M059J (cell line): ENCODE measurements around the gene FSHB. TPM values are rescaled to one million over a fixed set of nuclear protein-coding genes. Genes with fewer than 3 reads are reported as not detected.
A peak's percentile ranks its signal among the peaks of the same experiment; 100 is the strongest.
"Not testable (repeated sequence)": the region's sequence is repeated elsewhere in the genome, so short reads cannot be mapped to it uniquely, and the experiment has no call there.

Experiments
- DNase-seq: peaks from one replicate; pipeline ENCODE4 v3.0.0-alpha.2; 2012; ENCODE audit warnings: low read depth
- total RNA-seq: library from RNA; depleted of rRNA; stranded (reverse); fragments of >200 nt; shearing (Covaris generic); gene quantifications from 2 replicates; pipeline ENCODE4 v1.2.3, GENCODE V29; 2014; rRNA removed

Gene FSHB
- not detected in 2 replicates for total RNA-seq

DNA sequence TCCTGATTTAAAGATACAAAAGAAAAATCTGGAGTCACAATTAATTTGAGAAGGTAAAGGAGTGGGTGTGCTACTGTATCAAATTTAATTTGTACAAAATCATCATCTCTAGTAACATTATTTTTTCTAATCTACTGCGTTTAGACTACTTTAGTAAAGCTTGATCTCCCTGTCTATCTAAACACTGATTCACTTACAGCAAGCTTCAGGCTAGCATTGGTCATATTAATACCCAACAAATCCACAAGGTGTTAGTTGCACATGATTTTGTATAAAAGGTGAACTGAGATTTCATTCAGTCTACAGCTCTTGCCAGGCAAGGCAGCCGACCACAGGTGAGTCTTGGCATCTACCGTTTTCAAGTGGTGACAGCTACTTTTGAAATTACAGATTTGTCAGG is at the start of gene FSHB:
FSHB (plus strand) TSS at position 301 of the 400 bp plus-strand sequence. CDS start 889 bp downstream, outside the sequence.
- DNase-seq = no peak

DNA sequence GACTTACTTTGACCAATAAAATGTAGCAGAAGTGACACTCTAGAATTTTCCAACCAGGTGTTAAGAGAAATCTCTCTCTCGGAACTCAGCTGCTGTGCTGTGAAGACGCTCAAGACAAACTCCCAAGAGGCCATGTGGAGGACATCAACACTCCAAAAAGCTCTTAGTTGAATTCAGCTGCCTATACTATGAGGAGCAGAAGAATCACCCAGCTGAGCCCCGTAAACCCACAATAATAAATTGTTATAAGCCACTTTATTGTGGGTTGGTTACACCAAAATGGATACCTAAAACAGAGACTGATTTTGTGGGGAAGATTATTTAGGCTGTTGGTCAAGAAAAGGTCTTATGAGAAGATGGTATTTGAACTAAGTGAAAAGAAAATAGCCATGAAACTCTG is 44.1 kb upstream of the FSHB start:
- DNase-seq = no peak

DNA sequence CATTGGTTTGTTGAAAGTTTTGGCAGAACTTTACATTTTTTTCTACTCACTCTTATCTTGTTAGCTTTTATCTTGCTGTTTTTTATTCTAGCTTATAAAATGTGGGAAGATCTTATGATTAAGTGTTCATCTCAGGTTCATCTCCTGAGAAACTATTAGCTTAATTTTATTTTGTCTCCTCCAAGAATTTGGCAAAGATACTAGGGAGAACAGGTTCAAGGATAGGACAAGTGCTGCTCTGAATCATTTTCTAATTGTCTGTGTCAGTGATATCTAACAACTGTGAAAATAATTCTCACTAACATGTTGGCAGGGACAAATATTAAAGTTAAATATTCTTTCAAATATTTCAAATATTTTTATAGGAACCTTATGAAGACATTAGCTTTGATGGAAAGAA is 38.2 kb upstream of the FSHB start:
- no peak for DNase-seq

DNA sequence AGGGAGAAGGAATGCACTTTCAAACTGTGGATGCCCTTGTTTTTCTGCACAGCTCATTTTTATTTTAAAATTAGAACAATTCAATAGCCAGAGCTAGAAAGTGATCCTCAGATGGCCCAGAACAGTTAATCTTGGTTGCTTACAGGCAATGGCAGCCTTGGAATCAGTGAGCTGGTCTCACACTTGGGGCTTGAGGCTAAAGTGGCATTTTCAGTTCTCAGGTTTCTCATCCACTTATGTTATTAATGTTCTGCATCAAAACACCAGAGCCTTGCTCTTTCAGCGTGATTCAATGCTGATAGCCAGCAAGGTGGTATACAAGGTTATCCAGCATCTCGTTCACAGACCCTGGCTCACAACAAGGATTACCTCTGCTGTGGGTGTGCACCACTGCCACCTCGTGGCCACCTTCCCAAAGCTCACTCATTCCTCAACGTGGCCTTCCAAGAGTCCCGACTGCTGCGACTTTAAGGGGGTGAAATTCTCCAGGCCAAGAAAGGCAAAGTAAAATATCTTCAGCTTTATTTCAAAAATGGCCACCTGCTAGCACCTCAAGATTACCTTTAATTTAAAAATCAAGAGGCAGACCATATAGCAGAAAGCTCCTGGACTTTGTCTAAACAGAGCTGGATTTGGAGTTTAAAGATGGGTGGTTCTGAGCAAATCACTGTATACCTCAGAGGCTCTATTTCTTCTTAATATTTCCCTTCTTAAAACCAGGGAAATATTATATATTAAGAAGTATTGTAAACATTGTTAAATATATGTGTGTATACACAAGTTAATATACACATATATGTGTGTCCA is 34.2 kb upstream of the FSHB start:
- DNase-seq = peak; percentile 33

DNA sequence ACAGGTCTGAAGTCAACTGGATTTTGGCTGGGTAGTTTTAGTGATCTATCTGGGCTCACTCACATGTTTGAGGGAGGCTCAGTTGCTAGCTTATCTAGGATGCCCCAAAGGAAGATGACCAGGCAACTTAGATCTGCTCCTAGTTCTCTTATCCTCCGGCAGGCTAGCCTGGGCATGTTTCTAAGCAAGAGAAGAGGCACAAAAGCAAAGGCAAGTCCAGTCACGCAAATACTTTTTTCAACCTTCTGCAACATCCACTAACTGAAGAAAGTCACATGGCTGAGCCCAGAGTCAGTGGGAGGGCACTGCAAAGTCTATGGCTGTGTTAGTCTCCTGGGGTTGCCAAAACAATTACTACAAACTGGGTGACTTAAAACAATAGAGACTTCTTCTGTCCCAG is 32.9 kb upstream of the FSHB start:
- no peak for DNase-seq

DNA sequence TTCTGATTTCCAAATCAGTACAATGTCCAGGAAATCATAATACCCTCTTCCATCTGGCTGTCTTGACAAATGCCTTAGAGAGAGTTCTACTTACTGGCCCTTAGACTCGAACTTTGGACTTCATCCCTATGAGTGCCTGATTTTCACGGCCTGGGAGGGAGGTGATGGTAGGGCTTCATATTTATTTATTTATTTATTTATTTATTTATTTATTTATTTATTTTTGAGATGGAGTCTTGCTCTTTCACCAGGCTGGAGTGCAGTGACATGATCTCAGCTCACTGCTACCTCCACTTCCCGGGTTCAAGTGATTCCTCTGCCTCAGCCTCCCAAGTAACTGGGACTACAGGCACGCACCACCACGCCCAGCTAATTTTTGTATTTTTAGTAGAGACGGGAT is 27.8 kb upstream of the FSHB start:
- not testable (repeated sequence) for DNase-seq

DNA sequence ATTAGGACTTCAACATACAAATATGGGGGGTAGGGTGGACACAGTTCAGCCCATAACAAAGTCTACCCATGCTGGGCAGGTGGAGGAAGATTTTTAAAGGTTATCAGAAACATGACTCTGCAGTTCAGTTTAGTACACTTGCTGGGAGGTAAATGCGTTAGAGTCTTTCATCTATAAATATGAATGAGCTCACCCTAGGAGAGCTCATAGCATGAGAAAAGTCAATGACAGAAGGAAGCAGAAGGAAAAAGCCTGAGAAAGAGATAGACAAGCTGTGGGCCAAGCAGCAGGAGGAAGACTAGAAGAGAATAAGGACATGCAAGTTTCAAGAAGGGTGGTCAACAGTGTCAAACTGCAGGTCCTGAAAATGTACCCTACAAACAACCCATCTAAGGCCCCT is 27.0 kb upstream of the FSHB start:
- no peak for DNase-seq

DNA sequence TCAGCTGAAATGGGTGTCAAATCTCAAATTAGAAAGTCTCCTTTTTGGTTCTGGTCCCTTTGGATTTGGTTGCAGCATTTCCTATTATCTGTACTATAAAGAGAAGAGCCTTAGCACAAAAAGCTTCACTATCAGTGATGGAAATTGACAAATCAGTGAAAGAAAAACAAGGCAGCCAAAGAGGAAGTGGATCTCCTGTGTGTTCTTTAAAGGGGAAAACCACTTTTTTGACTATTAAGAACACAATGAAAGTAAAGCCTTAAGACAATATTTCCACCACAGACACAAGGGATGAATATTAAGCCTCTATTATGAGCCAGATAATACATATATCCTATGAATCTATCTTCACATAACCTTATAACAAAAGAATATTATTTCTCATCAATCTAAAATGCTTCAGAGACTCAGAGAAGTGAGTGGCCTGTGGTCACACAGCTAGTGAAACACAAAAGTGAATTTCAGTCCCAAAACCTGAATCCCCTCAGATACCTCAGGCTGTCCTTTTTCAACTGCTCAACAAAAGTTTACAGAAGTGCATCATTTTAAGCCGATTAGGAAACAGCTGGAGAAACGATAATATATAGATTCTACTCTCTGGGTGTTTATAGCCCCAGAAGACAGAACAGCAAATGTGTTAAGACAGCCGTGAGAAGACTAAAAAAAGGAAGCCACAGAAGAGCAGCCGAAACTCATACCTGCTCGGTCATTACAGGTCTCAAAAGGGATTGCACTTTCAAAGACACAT is 24.4 kb upstream of the FSHB start:
- no peak for DNase-seq

DNA sequence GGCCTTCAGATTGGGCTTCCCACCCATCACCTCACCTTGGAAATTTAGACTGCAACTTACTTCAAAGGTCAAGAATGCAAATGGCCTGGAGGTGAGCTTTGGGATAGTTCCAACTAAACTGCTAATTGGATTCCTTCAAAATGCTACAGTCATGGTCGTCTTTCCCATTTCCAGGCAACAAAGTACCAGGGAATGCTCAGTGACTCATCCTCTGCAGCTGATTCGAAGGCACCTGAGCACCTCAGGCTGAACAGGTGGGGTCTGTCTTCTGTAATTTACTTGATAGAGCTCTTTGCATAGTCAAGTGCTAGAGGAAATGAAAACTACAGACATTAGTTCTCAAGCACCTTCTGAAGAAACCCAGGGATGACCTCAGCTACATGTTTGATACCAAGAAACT is 20.5 kb upstream of the FSHB start:
- no peak for DNase-seq

DNA sequence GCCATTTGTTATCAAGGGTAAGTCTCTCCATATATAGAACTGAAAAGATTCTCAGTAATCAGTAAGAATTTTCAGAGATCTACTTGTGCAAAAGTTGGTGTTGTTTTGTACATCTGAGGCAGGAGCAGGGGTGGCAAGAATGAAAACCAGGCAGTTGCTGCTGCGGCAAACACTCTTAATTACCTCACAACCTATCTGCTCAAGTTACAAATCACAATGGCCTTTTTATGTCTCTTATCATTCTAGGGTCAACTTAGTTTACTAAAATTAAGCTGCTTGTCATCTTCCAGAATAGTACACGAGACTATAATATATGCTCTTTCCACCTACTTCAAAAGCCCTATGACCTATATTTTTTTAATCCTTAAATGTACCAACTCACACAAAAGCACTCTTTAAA is 14.3 kb upstream of the FSHB start:
- DNase-seq = no peak

DNA sequence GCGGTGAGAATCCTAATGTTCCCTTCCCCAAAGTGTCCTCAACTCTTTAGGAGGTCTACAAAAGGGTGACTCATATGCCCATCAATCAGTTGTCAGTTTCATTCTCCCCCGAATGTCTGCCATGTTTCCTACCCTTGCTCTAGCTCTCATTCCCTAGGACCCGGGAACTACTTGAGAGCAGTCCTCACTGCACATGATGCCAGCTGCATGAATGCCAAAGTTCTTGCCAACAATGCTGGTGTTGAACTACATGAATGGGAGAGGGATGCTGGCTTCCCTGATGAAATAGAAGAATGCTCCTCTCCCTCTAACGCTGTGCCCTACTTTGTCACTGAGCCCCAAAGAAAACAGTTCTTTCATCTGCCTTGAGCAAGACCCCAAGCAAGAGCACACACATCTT is 12.5 kb upstream of the FSHB start:
- no peak for DNase-seq

DNA sequence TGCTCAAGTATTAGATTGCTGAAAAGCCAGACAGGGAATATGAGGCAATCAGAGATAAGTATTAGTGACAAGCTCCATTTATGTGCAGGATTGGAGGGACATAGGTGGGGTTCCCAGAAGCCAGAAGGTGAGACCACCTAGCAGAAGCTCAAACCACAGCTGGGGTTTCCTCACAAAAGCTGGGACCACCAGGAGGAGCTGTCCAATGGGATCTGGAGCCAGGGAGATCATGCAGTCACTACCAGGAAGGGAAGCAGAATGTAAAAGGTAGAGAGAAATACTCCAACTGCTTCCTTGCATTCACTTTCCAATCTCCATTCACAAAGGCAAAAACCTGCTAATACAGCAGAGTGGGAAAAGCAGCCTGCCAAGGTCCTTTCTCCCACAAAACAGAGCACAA is 5.2 kb upstream of the FSHB start:
- no peak for DNase-seq

DNA sequence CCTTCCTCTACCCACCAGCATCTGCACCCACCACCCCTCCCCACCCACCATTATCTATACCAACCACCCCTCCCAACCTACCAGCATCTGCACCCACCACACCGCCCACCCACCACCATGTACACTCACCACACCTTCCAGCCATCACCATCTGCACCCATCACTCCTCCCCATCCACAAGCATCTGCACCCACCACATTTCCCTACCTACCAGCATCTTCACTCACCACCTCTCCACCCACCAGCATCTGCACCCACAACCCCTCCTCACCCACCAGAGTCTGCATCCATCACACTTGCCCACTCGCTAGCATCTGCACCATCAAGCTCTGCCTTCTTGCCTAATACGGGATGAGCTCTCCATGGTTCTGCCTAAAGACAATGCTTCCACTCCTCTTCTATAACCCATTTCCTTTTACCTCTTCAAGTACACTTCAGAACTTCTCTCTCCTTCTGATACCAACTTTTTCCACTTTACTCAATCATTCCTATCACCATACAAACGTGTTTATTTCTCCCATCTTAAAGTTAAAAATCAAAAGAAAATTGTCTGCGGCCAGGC is 2.4 kb upstream of the FSHB start:
- DNase-seq = no peak

DNA sequence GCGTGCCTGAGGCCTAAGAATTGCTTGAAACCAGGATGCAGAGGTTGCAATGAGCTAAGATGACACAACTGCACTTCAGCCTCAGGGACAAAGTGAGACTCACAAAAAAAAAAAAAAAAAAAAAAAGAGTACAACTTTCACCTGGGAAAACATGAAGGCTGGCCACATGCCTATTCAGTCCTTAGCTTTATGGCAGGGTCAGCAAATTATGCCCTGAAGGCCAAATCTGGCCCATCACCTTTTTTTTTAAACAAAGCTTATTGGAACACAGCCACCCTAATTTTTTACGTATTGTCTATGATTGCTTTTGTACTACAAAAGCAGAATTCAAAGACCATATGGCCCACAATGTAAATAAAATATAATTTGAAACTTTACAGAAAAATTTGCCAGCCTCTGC is 8.2 kb downstream of the FSHB start:
- no peak for DNase-seq

DNA sequence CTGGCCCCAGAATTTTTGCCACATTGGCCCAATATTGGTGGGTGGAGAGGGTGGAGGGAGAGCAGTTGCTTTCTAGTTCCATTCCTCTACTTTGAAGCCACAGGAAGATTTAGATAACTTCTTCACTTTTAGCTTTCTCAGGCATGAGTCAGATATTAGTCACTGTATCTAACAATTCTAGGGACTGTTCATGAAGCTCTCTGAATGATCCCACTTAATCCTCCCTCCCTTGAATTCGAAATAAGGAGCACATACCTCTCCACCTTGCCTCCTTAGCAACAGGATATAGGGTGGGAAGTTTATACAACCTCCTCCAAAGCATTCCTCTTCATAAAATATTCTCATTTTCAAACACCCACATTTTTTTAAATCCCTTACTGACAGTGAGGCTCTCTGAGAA is 13.5 kb downstream of the FSHB start:
- peak; percentile 42 for DNase-seq

DNA sequence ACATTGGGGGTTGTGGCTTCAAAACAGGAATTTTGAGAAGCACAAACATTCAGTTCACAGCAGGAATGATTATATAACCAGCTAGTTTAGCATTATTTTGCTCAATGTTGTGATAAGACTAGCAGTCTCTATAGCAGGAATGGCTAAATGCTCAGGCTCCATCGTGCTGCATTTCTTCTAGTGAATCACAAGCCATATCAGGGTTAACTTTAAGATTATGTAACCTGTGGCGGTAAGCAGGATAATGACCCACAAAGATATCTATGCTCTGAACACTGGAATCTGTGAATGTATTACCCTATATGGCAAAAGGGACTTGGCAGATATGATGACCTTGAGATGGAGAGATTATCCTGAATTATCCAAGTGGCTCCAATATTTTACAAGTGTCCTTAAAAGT is 14.8 kb downstream of the FSHB start:
- no peak for DNase-seq

DNA sequence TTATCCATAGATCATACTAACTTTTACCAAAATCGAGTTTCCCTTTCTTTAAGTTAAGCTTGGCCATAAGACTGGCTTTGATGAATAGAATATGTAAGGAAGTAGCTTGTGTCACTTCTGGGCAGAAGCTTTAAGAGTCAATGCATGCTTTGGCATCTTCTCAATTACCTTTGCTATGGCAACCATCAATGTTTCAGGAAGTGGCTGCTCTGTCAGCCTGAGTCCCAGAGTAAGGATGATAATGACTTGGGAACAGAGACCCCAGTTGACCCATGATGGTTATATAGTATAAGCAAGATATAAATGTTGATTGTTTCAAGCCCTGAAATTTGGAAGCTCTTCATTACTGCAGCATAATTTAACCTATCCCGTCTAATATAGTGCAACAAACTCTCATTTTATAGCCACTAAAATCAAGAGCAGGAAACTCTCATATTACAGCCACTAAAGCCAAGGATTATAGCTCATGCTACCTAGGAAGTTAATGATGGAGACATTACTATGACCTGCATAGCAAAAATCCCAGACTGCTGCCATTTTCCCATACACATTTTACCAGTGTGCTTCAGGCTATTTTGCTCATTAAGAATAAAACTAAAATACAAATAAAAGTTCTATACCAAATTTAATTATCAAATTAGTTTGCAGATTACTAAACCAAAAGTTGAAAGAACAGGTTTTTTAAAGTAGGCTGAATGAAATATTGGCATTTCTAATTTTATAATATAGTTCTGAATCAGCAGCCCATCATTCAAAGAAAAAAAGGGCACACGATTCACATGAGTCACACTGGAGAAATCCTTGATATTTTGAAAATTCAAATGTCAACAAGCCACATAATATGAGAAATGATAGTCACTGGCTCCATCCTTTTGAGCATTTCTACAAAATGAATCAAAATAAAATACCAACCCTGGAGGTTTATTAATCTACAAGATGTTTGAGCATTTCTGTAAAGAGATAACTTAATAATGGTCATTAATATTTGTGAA is 23.8 kb downstream of the FSHB start:
- DNase-seq = peak; percentile 3

DNA sequence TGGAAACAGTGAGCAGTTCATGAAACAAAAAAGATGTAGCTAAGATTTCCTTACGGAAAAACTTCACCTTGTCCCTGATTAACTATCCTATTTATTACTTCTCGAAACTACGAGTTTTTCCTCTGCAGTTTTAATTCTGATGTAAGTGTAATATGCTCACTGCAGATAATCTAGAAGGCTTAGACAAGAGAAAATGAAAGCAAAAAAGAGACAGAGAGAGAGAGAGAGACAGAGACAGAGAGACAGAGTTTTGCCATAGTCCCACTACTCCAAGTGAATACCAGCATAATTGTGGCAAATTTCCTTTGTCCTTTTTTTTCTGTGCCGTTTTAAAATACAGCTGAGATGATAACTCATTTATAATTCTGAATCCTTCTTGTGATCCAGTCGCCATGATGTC is 24.8 kb downstream of the FSHB start:
- no peak for DNase-seq

DNA sequence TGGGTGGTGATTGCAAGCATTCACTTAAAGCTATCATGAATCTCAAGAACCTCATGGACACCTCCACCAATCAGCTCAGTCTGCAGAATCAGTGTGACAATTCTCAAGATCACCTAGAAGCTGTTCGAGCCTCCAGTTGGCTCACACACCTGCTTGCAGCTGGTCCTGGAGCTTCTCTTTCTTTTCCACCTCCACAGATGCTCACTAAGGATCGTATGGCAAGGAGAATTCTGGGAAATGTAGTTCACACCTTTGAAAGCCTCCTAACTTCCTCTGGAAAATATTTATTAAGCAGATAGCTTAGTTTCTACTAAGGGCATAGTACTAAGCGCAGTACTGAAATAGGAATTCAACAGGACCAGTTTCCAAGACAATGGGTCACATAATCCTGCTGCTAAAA is 26.2 kb downstream of the FSHB start:
- DNase-seq = no peak

DNA sequence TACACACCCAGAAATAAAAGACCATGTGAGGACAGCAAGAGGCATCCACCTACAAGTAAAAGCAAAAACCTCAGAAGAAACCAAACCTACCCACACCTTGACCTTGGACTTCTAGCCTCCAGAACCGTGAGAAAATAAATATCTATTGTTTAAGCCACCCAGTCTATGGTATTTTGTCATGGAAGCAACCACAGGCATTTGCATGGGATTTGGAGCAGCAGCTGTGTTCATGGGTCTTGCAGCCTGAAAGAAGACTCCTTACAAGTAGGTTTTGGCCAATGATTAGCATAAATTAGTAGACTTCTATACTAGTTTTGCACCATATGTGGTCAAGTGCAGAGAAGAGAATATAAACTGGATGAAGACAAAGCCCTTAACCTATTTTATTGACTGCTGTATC is 27.9 kb downstream of the FSHB start:
- no peak for DNase-seq

DNA sequence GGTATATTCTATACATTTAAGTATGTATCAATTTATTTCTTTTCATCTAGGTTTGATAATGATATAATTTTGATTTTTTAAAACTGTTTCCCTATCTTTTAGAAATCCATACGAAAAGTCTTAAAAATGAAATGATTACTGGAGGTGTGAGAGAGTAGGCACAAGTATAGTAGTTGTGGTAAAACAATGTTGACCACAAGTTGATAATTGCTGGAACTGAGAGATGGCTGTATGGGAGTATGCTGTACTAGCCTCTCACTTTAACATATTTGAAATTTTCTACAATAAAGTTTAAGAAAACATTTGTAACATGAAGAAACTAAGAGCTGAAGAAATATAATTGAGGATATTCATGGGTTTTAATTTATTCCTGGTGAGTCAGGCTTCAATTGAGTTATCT is 30.0 kb downstream of the FSHB start:
- no peak for DNase-seq

DNA sequence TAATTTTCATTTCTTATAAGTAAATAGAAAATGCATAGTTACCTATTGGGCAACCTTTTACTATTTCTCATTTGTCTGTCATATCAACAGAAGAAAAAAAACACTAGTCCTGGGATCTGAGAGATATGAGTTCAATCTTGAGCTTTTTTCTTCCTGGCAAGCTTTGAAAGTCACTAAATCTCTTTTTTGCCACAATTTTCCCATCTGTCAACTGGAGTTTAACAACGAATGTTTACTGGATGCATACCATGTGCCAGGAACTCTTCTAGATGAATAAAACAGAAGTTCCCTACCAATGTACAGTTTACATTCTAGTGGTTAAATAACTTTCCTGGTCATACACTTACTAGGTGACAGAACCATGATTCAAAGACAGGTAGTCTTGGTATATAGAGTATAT is 31.0 kb downstream of the FSHB start:
- no peak for DNase-seq
